GM23248 (cell line): ENCODE results near the gene CX3CL1. TPM values are rescaled to one million over a fixed set of nuclear protein-coding genes. Genes with fewer than 3 reads are reported as not detected.

Experiments
- DNase-seq: peaks from one replicate; pipeline ENCODE4 v3.0.0-alpha.2; 2015
- H2AFZ ChIP-seq: fragments of 200-600 bp; sonication (generic); 2 replicates; pipeline ENCODE4 v1.6.1; 2016; ENCODE audit warnings: antibody characterized with exemption
- H3F3A ChIP-seq: fragments of 200-600 bp; sonication (generic); 2 replicates; pipeline ENCODE4 v1.6.1; 2016; ENCODE audit warnings: mild to moderate bottlenecking, antibody characterized with exemption, mixed run types; ENCODE audit not compliant: insufficient read depth
- H3K27ac ChIP-seq: fragments of 200-600 bp; sonication (generic); 2 replicates; pipeline ENCODE4 v1.5.1; 2016; ENCODE audit warnings: mild to moderate bottlenecking
- H3K27me3 ChIP-seq: fragments of 200-600 bp; sonication (generic); replicated peaks from 2 replicates; pipeline ENCODE4 v1.6.1; 2016; ENCODE audit warnings: mild to moderate bottlenecking; ENCODE audit not compliant: insufficient read depth
- H3K36me3 ChIP-seq: fragments of 200-600 bp; sonication (generic); 2 replicates; pipeline ENCODE4 v1.6.1; 2016; ENCODE audit warnings: low read depth, mild to moderate bottlenecking
- H3K4me1 ChIP-seq: fragments of 200-600 bp; sonication (generic); 2 replicates; pipeline ENCODE4 v1.6.1; 2016; ENCODE audit warnings: mild to moderate bottlenecking; ENCODE audit not compliant: insufficient read depth
- H3K4me2 ChIP-seq: fragments of 200-600 bp; sonication (generic); one replicate; pipeline ENCODE4 v1.6.1; 2016; ENCODE audit warnings: mild to moderate bottlenecking; ENCODE audit not compliant: unreplicated experiment
- H3K4me3 ChIP-seq: fragments of 200-600 bp; sonication (generic); 2 replicates; pipeline ENCODE4 v1.5.1; 2016; ENCODE audit warnings: mild to moderate bottlenecking
- H3K79me2 ChIP-seq: fragments of 200-600 bp; sonication (generic); 2 replicates; pipeline ENCODE4 v1.6.1; 2016; ENCODE audit warnings: mild to moderate bottlenecking; ENCODE audit not compliant: insufficient read depth
- H3K9ac ChIP-seq: fragments of 200-600 bp; sonication (generic); 2 replicates; pipeline ENCODE4 v1.6.1; 2016; ENCODE audit warnings: mild to moderate bottlenecking
- H3K9me2 ChIP-seq: fragments of 200-600 bp; sonication (generic); 2 replicates; pipeline ENCODE4 v1.6.1; 2016; ENCODE audit warnings: mixed run types, mild to moderate bottlenecking, moderate library complexity; ENCODE audit not compliant: insufficient read depth
- H3K9me3 ChIP-seq: fragments of 200-600 bp; sonication (generic); one replicate; pipeline ENCODE4 v1.6.1; 2017; ENCODE audit warnings: low read depth
- H4K20me1 ChIP-seq: fragments of 200-600 bp; sonication (generic); 2 replicates; pipeline ENCODE4 v1.6.0; 2016; ENCODE audit not compliant: insufficient read depth
- EZH2 ChIP-seq: fragments of 200-600 bp; sonication (generic); IDR thresholded peaks from 2 replicates; pipeline ENCODE4 v1.6.1; 2018; ENCODE audit warnings: antibody characterized with exemption, mild to moderate bottlenecking; ENCODE audit not compliant: insufficient read depth, poor library complexity, severe bottlenecking
- EZH2phosphoT487 ChIP-seq: fragments of 200-600 bp; sonication (generic); IDR thresholded peaks from 2 replicates; pipeline ENCODE4 v1.6.1; 2018; ENCODE audit warnings: antibody characterized with exemption, moderate library complexity, mild to moderate bottlenecking, low read depth; ENCODE audit not compliant: insufficient read depth
- WGBS, 2 experiments: methylation state at CpG; one replicate each; pipeline ENCODE4 v1.1.6; 2015 to 2017; ENCODE audit warnings: low lambda C conversion rate in 2 of 2, low coverage in 1 of 2; ENCODE audit errors: missing lambda C conversion rate in 2 of 2; 5-methylcytosine and 5-hydroxymethylcytosine counted together
- in situ Hi-C: fragments of 300-500 bp; cut with MboI; formaldehyde crosslinking; loops from 2 replicates; pipeline ENCODE4 v1.15.0; 2020
- polyA plus RNA-seq: library from polyadenylated mRNA; unstranded; fragments of >200 nt; fragmentation: Nextera tagmentation; extraction: Ambion mirVana; gene quantifications from 2 replicates; pipeline ENCODE4 v1.2.1, GENCODE V29; 2016
- total RNA-seq: library from RNA; depleted of rRNA; stranded (reverse); fragments of >200 nt; shearing (Covaris generic); gene quantifications from 2 replicates; pipeline ENCODE4 v1.2.3, GENCODE V29; 2014

Gene CX3CL1
- total and polyA plus RNA-seq, 2 experiments from 2014 or later: not detected

GRCh38 chr16:57384248-57385070 lies 12.2 kb downstream of the CX3CL1 start:
- H3F3A ChIP-seq: 0 out of 2 replicates have a peak, but pooled peaks cover 4% of the 10 kb centered on the region
- H3K79me2 ChIP-seq: no peaks in the 10 kb centered on the region
- H3K27me3 ChIP-seq: peaks cover 10% of the 10 kb centered on the region; the same call in 1 of the 2 replicates
- H3K36me3 ChIP-seq: no peaks in the 10 kb centered on the region
- H3K4me3 ChIP-seq: no peak overlapping the region
- H3K9ac ChIP-seq: no peak overlapping the region
- DNase-seq: no peak
- no peak overlapping the region for H2AFZ ChIP-seq
- no peaks in the 10 kb centered on the region for H3K4me1 ChIP-seq
- no peaks in the 10 kb centered on the region for H3K9me3 ChIP-seq
- no peaks in the 10 kb centered on the region for H4K20me1 ChIP-seq
- H3K9me2 ChIP-seq: no peaks in the 10 kb centered on the region
- H3K4me2 ChIP-seq: no peak overlapping the region
- no peak overlapping the region for H3K27ac ChIP-seq
- TF ChIP-seq EZH2 (no peak), EZH2phosphoT487 (no peak)
- WGBS, 2 experiments: 51 to 54% methylated on average over 11 of the region's 11 CpGs
- in situ Hi-C loops: no loop called here

- no peaks in the 10 kb centered on the region for H3K9me2 ChIP-seq
- no peak for TF ChIP-seq EZH2
- no peak for TF ChIP-seq EZH2phosphoT487
- H3K4me3 ChIP-seq: no peak overlapping the region
- H3K79me2 ChIP-seq: no peaks in the 10 kb centered on the region
- no peak overlapping the region for H2AFZ ChIP-seq
- WGBS, 2 experiments: 66 to 80% methylated on average over 3 to 5 of the region's 5 CpGs
- no peak for DNase-seq
- no peaks in the 10 kb centered on the region for H3K36me3 ChIP-seq
- in situ Hi-C loops: no loop called here
- H3K9me3 ChIP-seq: no peaks in the 10 kb centered on the region
- peaks cover 13% of the 10 kb centered on the region for H3K27me3 ChIP-seq
- no peak overlapping the region for H3K9ac ChIP-seq
- H4K20me1 ChIP-seq: no peaks in the 10 kb centered on the region
- no peak overlapping the region for H3K4me2 ChIP-seq
- no peak overlapping the region for H3K27ac ChIP-seq
- H3F3A ChIP-seq: 0 out of 2 replicates have a peak, but pooled peaks cover 4% of the 10 kb centered on the region
- no peaks in the 10 kb centered on the region for H3K4me1 ChIP-seq
Measured at GRCh38 chr16:57385083-57385482, 12.8 kb downstream of the CX3CL1 start.

- no peak overlapping the region for H3K4me2 ChIP-seq
- no peaks in the 10 kb centered on the region for H3K79me2 ChIP-seq
- no peak overlapping the region for H2AFZ ChIP-seq
- in situ Hi-C loops: no loop called here
- peaks cover 20% of the 10 kb centered on the region for H3K27me3 ChIP-seq
- no peak overlapping the region for H3K9ac ChIP-seq
- H3K9me3 ChIP-seq: no peaks in the 10 kb centered on the region
- H3F3A ChIP-seq: 0 out of 2 replicates have a peak, but pooled peaks cover 4% of the 10 kb centered on the region
- peak; percentile 65 for DNase-seq
- no peak overlapping the region for H3K4me3 ChIP-seq
- H3K36me3 ChIP-seq: no peaks in the 10 kb centered on the region
- H3K27ac ChIP-seq: no peak overlapping the region
- TF ChIP-seq EZH2phosphoT487 (no peak), EZH2 (no peak)
- no peaks in the 10 kb centered on the region for H3K4me1 ChIP-seq
- 43 to 69% methylated on average over 2 to 5 of the region's 5 CpGs for WGBS, 2 experiments
- H3K9me2 ChIP-seq: no peaks in the 10 kb centered on the region
- no peaks in the 10 kb centered on the region for H4K20me1 ChIP-seq
Measured at GRCh38 chr16:57386381-57386951, 14.2 kb downstream of the CX3CL1 start.

- H3K4me2 ChIP-seq: no peak overlapping the region
- 79 to 91% methylated on average over 3 of the region's 3 CpGs for WGBS, 2 experiments
- H3K27ac ChIP-seq: no peak overlapping the region
- 0 out of 2 replicates have a peak, but pooled peaks cover 4% of the 10 kb centered on the region for H3F3A ChIP-seq
- no peaks in the 10 kb centered on the region for H3K9me2 ChIP-seq
- H3K9ac ChIP-seq: no peak overlapping the region
- no peaks in the 10 kb centered on the region for H4K20me1 ChIP-seq
- peaks cover 20% of the 10 kb centered on the region for H3K27me3 ChIP-seq
- in situ Hi-C loops: no loop called here
- H3K4me3 ChIP-seq: no peak overlapping the region
- H3K79me2 ChIP-seq: no peaks in the 10 kb centered on the region
- no peak overlapping the region for H2AFZ ChIP-seq
- H3K9me3 ChIP-seq: no peaks in the 10 kb centered on the region
- H3K4me1 ChIP-seq: no peaks in the 10 kb centered on the region
- H3K36me3 ChIP-seq: no peaks in the 10 kb centered on the region
- TF ChIP-seq EZH2: no peak
- TF ChIP-seq EZH2phosphoT487: no peak
- no peak for DNase-seq
Measured at GRCh38 chr16:57387598-57388354, 15.5 kb downstream of the CX3CL1 start.
